K562 (cell line): ENCODE measurements around the gene TOM1L2. TPM values are rescaled to one million over a fixed set of nuclear protein-coding genes. Genes with fewer than 3 reads are reported as not detected.
A peak's percentile ranks its signal among the peaks of the same experiment; 100 is the strongest.

Experiments
- ARID3A ChIP-seq: IDR thresholded peaks from 2 replicates; pipeline ENCODE4 v1.6.1; 2012; ENCODE audit warnings: low read depth, low read length, improper control_type of control experiment, borderline replicate concordance
- BRF1 ChIP-seq: IDR thresholded peaks from 3 replicates; pipeline ENCODE4 v1.6.1; 2011; ENCODE audit warnings: borderline replicate concordance, mild to moderate bottlenecking; ENCODE audit not compliant: insufficient read length; ENCODE audit errors: extremely low read depth
- CUX1 ChIP-seq: fragments of 200-800 bp; sonication (Bioruptor generic); IDR thresholded peaks from 2 replicates; pipeline ENCODE4 v1.6.1; 2016; ENCODE audit warnings: missing genetic modification characterization, missing compliant biosample characterization
- GABPB1 ChIP-seq: sonication (generic); formaldehyde crosslinking; IDR thresholded peaks from 2 replicates; pipeline ENCODE4 v1.8.0; 2022; ENCODE audit warnings: mild to moderate bottlenecking, missing genetic modification reagents
- GTF2E2 ChIP-seq: fragments of 200-800 bp; sonication (Bioruptor generic); IDR thresholded peaks from 2 replicates; pipeline ENCODE4 v1.6.1; 2016; ENCODE audit warnings: missing genetic modification characterization, missing compliant biosample characterization
- KDM2B ChIP-seq: fragments of 250-450 bp; sonication (Bioruptor Pico); IDR thresholded peaks from 2 replicates; pipeline ENCODE4 v1.8.0; 2021; ENCODE audit warnings: mild to moderate bottlenecking, moderate library complexity
- U2AF1 ChIP-seq: fragments of 200-400 bp; formaldehyde crosslinking; optimal IDR thresholded peaks from 2 replicates; pipeline ENCODE3; 2017; ENCODE audit warnings: mild to moderate bottlenecking, low read depth, low read length, moderate library complexity
- ZBTB40 ChIP-seq, 2 experiments: fragments of 450-650 bp in 1 of 2; sonication (generic) in 1 of 2; formaldehyde crosslinking in 1 of 2; IDR thresholded peaks; 2 replicates each; pipeline versions ENCODE4 v1.7.1 to v1.9.0; 2016 to 2022; ENCODE audit warnings: inconsistent platforms in 1 of 2, mild to moderate bottlenecking in 1 of 2, missing genetic modification reagents in 1 of 2
- ZC3H4 ChIP-seq: sonication (generic); formaldehyde crosslinking; IDR thresholded peaks from 2 replicates; pipeline ENCODE4 v1.9.0; 2021; ENCODE audit warnings: missing genetic modification reagents, borderline replicate concordance
- polyA plus RNA-seq, 8 experiments: library from polyadenylated mRNA; depleted of rRNA in 4 of 8; stranded (reverse) in 5 of 8; unstranded in 3 of 8; fragments of >200 nt; fragmentation: Nextera tagmentation in 2 of 8; fragmentation: Illumina TruSeq in 1 of 8; extraction: Ambion mirVana in 2 of 8; extraction: Trizol in 1 of 8; gene quantifications; 2 replicates each; pipeline versions ENCODE4 v1.2.1 to v1.2.3, GENCODE V29; 2011 to 2014; ENCODE audit warnings: inconsistent platforms in 1 of 8, missing spikeins in 1 of 8
- total RNA-seq, 7 experiments: library from RNA; depleted of rRNA in 6 of 7; stranded (reverse); fragments of >200 nt in 6 of 7; fragmentation: Illumina TruSeq in 2 of 7; extraction: Trizol in 2 of 7; gene quantifications; 2 replicates each; pipeline versions ENCODE4 v1.2.1 to v1.2.3, GENCODE V29; 2011 to 2021; ENCODE audit warnings: low replicate concordance in 1 of 7

The TOM1L2 gene
- total and polyA plus RNA-seq, 9 of the 15 experiments (the other 6 are each of a cell fraction or from before 2014, with no cell fraction given), result 0.07 to 6.0 (median 2.5) TPM

- peak; percentile 55 for TF ChIP-seq ZBTB40 (IDR thresholded peaks at IDR 0.05)
- no peak for TF ChIP-seq ZBTB40 (CRISPR knock-in tag; IDR thresholded peaks at IDR 0.05)
- TF ChIP-seq KDM2B, result no peak
- TF ChIP-seq ARID3A, result no peak
- no peak for TF ChIP-seq BRF1
- TF ChIP-seq CUX1, result no peak
- peak; percentile 91; the same call in 1 of the 2 replicates for TF ChIP-seq ZC3H4 (CRISPR knock-in tag)
- peak; percentile 80 for TF ChIP-seq GABPB1
- TF ChIP-seq U2AF1, result no peak
- peak; percentile 76; the same call in 1 of the 2 replicates for TF ChIP-seq GTF2E2
Measured at GRCh38 chr17:17839791-17840707, 132.2 kb downstream of the TOM1L2 start (continued).
